SK-N-MC (cell line): ENCODE results near the gene DUSP2.

Experiments used
- DNase-seq: peaks from one replicate; pipeline ENCODE4 v3.0.0-alpha.2; 2011; ENCODE audit warnings: low read depth, low spot score
- H3K27ac ChIP-seq: fragments of 200-600 bp; sonication (generic); 2 replicates; pipeline ENCODE4 v1.5.1; 2016; ENCODE audit warnings: mixed run types
- H3K36me3 ChIP-seq: fragments of 200-600 bp; sonication (generic); 2 replicates; pipeline ENCODE4 v1.6.1; 2017; ENCODE audit warnings: antibody characterized with exemption, low read length, mixed read lengths; ENCODE audit not compliant: insufficient read depth
- H3K4me3 ChIP-seq: fragments of 200-600 bp; sonication (generic); 2 replicates; pipeline ENCODE4 v1.5.1; 2016
- H3K9ac ChIP-seq: fragments of 200-600 bp; sonication (generic); 2 replicates; pipeline ENCODE4 v1.8.0; 2017; ENCODE audit warnings: mixed run types, mixed read lengths; ENCODE audit not compliant: insufficient read length
- H3K9me3 ChIP-seq: fragments of 200-600 bp; sonication (generic); 2 replicates; pipeline ENCODE4 v1.6.1; 2017; ENCODE audit warnings: low read depth, mild to moderate bottlenecking, antibody characterized with exemption, low read length, moderate library complexity, mixed read lengths
- EZH2 ChIP-seq: fragments of 200-600 bp; sonication (generic); IDR thresholded peaks from one replicate; pipeline ENCODE4 v1.6.1; 2017; ENCODE audit warnings: antibody characterized with exemption
- FOXP2 ChIP-seq: optimal IDR thresholded peaks from 2 replicates; pipeline ENCODE3; 2011; ENCODE audit warnings: mild to moderate bottlenecking, moderate library complexity; ENCODE audit not compliant: insufficient read depth; ENCODE audit errors: extremely low read length, control extremely low read depth
- POLR2AphosphoS5 ChIP-seq: IDR thresholded peaks from 2 replicates; pipeline ENCODE4 v1.6.1; 2012; ENCODE audit warnings: mild to moderate bottlenecking, low read depth, low read length, borderline replicate concordance

Gene DUSP2

GRCh38 chr2:96097951-96098823, 47.1 kb downstream of the DUSP2 start:
- TF ChIP-seq FOXP2 (no peak), POLR2AphosphoS5 (no peak), EZH2 (no peak)
- no peak overlapping the region for H3K4me3 ChIP-seq
- no peaks in the 10 kb centered on the region for H3K36me3 ChIP-seq
- DNase-seq = no peak
- H3K9ac ChIP-seq = no peak overlapping the region
- no peaks in the 10 kb centered on the region for H3K9me3 ChIP-seq
- no peak overlapping the region for H3K27ac ChIP-seq

- Histone ChIP-seq H3K9ac (no peak overlapping the region), H3K4me3 (no peak overlapping the region), H3K36me3 (no peaks in the 10 kb centered on the region), H3K9me3 (no peaks in the 10 kb centered on the region), H3K27ac (no peak overlapping the region)
- TF ChIP-seq EZH2 (no peak), POLR2AphosphoS5 (no peak), FOXP2 (no peak)
- no peak for DNase-seq
Measured at GRCh38 chr2:96097441-96097840, 47.8 kb downstream of the DUSP2 start.

- no peak overlapping the region for H3K4me3 ChIP-seq
- TF ChIP-seq POLR2AphosphoS5 (no peak), EZH2 (no peak), FOXP2 (no peak)
- H3K9ac ChIP-seq = no peak overlapping the region
- no peak overlapping the region for H3K27ac ChIP-seq
- no peak for DNase-seq
- H3K36me3 ChIP-seq = no peaks in the 10 kb centered on the region
- no peaks in the 10 kb centered on the region for H3K9me3 ChIP-seq
Measured at GRCh38 chr2:96095116-96095636, 50.1 kb downstream of the DUSP2 start.

- no peak for DNase-seq
- no peak overlapping the region for H3K9ac ChIP-seq
- no peaks in the 10 kb centered on the region for H3K9me3 ChIP-seq
- H3K27ac ChIP-seq = no peak overlapping the region
- no peak overlapping the region for H3K4me3 ChIP-seq
- TF ChIP-seq POLR2AphosphoS5 = no peak
- TF ChIP-seq EZH2 = no peak
- no peak for TF ChIP-seq FOXP2
- no peaks in the 10 kb centered on the region for H3K36me3 ChIP-seq
Measured at GRCh38 chr2:96093528-96093927, 51.7 kb downstream of the DUSP2 start.
